Transverse colon (tissue), 4 donors: Measurements from ENCODE around the gene CENPB.

Experiments
- EP300 ChIP-seq: sonication (generic); formaldehyde crosslinking; IDR thresholded peaks from one replicate; pipeline ENCODE4 v1.6.1; 2017; ENCODE audit warnings: antibody characterized with exemption, low read depth
- POLR2A ChIP-seq: fragments of 450-650 bp; IDR thresholded peaks from one replicate; pipeline ENCODE4 v1.6.1; 2016; ENCODE audit warnings: antibody characterized with exemption, mild to moderate bottlenecking, moderate library complexity
- POLR2AphosphoS5 ChIP-seq, 3 donors: sonication (generic); formaldehyde crosslinking; IDR thresholded peaks; one replicate each; pipeline ENCODE4 v1.6.1; 2016; ENCODE audit warnings: antibody characterized with exemption in 3 of 3
- TF ChIP-seq, protein P1 (sequence below), 5 experiments: fragments of 200-600 bp in 3 of 5; fragments of 450-650 bp in 2 of 5; sonication (generic) in 3 of 5; IDR thresholded peaks; 1 replicate in 2 of 5; 2 replicates in 3 of 5; pipeline ENCODE4 v1.5.1; 2016 to 2017; ENCODE audit warnings: antibody characterized with exemption in 5 of 5, inconsistent platforms in 3 of 5, mild to moderate bottlenecking in 2 of 5, moderate library complexity in 1 of 5

DNA sequence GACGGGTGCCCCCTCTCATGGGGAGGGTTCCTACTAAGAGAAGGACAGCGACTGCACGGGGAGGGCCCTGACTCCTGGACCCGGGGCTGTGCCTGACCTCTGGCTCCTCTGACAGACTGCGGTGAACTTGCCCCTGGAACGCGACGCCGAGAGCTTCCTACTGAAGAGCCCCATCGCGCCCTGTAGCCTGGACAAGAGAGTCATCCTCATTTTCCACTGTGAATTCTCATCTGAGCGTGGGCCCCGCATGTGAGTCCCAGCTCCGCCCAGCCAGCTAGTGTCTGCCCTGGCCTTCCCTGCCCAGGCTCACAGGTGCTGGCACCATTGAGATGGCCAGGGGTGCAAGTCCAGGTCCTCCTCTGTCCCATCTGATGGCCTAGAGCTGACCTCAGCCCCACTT lies 16.7 kb upstream of the CENPB start:
- TF ChIP-seq POLR2AphosphoS5 (IDR thresholded peaks at IDR 0.05), result no peak
- TF ChIP-seq, protein P1, sequence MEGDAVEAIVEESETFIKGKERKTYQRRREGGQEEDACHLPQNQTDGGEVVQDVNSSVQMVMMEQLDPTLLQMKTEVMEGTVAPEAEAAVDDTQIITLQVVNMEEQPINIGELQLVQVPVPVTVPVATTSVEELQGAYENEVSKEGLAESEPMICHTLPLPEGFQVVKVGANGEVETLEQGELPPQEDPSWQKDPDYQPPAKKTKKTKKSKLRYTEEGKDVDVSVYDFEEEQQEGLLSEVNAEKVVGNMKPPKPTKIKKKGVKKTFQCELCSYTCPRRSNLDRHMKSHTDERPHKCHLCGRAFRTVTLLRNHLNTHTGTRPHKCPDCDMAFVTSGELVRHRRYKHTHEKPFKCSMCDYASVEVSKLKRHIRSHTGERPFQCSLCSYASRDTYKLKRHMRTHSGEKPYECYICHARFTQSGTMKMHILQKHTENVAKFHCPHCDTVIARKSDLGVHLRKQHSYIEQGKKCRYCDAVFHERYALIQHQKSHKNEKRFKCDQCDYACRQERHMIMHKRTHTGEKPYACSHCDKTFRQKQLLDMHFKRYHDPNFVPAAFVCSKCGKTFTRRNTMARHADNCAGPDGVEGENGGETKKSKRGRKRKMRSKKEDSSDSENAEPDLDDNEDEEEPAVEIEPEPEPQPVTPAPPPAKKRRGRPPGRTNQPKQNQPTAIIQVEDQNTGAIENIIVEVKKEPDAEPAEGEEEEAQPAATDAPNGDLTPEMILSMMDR (IDR thresholded peaks at IDR 0.05), result no peak
- TF ChIP-seq POLR2A, result no peak
- no peak for TF ChIP-seq EP300
